HL-60 (cell line): Measurements from ENCODE around the gene RALBP1.

ENCODE experiments used
- CTCF ChIP-seq: IDR thresholded peaks from one replicate; pipeline ENCODE4 v1.5.1; 2011; ENCODE audit warnings: low read length, control low read depth, inconsistent platforms; ENCODE audit not compliant: insufficient read depth
- GABPA ChIP-seq: IDR thresholded peaks from 2 replicates; pipeline ENCODE4 v1.6.1; 2012; ENCODE audit warnings: low read depth
- POLR2AphosphoS5 ChIP-seq: IDR thresholded peaks from 2 replicates; pipeline ENCODE4 v1.6.1; 2012; ENCODE audit warnings: low read depth
- REST ChIP-seq: IDR thresholded peaks from 2 replicates; pipeline ENCODE4 v1.6.1; 2012; ENCODE audit warnings: low read depth; ENCODE audit not compliant: insufficient replicate concordance
- SPI1 ChIP-seq: IDR thresholded peaks from 2 replicates; pipeline ENCODE4 v1.6.1; 2012; ENCODE audit warnings: low read depth, mild to moderate bottlenecking, borderline replicate concordance

- no peak for TF ChIP-seq CTCF
- TF ChIP-seq SPI1 = no peak
- no peak for TF ChIP-seq POLR2AphosphoS5
- TF ChIP-seq REST = no peak
- no peak for TF ChIP-seq GABPA
These were observed 69.7 kb downstream of the RALBP1 start for GRCh38 chr18:9545029-9545428.
